ENCODE measurements around the gene ATP6AP2. TPM values are rescaled to one million over a fixed set of nuclear protein-coding genes. Genes with fewer than 3 reads are reported as not detected.
"Not testable (repeated sequence)": the region's sequence is repeated elsewhere in the genome, so short reads cannot be mapped to it uniquely, and the experiment has no call there.

ATP6AP2 gene
- total and polyA plus RNA-seq, 9 of the 15 experiments (the other 6 are each of a cell fraction or from before 2014, with no cell fraction given): 23.3 to 131 (median 41.9) TPM

GRCh38 chrX:40575411-40575810, 5.4 kb upstream of the ATP6AP2 start:
- H3K4me1 ChIP-seq (replicated peaks in 1 of 2; ENCODE audit: control insufficient read depth in 2 of 2, insufficient read depth in 2 of 2, low read length in 2 of 2): peaks cover 3 to 16% of the 10 kb centered on the region in 2 experiments; a peak in 3 of 5 replicates

More at GRCh38 chrX:40575411-40575810, 5.4 kb upstream of the ATP6AP2 start:
- 30% methylated on average over 2 of the region's 2 CpGs for WGBS (ENCODE audit: insufficient coverage, low coverage, missing lambda C conversion rate)
- in situ Hi-C loops (cut with MboI); H3K9me1 ChIP-seq (ENCODE audit: control insufficient read depth, insufficient read depth, low read length); H3K4me3 ChIP-seq; FAIRE-seq; H3K79me2 ChIP-seq (ENCODE audit: control insufficient read depth, insufficient read depth, low read length); H3K27me3 ChIP-seq (ENCODE audit: control insufficient read depth in 2 of 2, insufficient read depth in 2 of 2, low read length in 2 of 2); H4K20me1 ChIP-seq (replicated peaks; ENCODE audit: control insufficient read depth, insufficient read depth, low read length); H3K27ac ChIP-seq (ENCODE audit: extremely low read depth, low read depth, low read length); intact Hi-C loops (cut with micrococcal nuclease); H3K4me2 ChIP-seq (ENCODE audit: insufficient read depth, low read length); H3K9ac ChIP-seq (ENCODE audit: insufficient read depth in 1 of 2, low read depth in 2 of 2, low read length in 2 of 2); H2AFZ ChIP-seq (ENCODE audit: low read depth, low read length); BruUV-seq (replicated peaks); H3K36me3 ChIP-seq (ENCODE audit: control insufficient read depth, insufficient read depth, low read length); H3K9me3 ChIP-seq (replicated peaks; ENCODE audit: control insufficient read depth, insufficient read depth, low read depth, low read length); POLR2A ChIA-PET; TF ChIP-seq TOE1 (CRISPR knock-in tag; IDR thresholded peaks at IDR 0.05; ENCODE audit: borderline replicate concordance, low read depth): not testable (repeated sequence)
- ATAC-seq (0 out of 3 replicates have a peak, but pooled peaks have one; percentile 26), DNase-seq (ENCODE audit: extremely low read depth in 1 of 4, low spot score in 3 of 4) (peak; percentile 23 to 30 (median 26))
- TF ChIP-seq TOE1 (IDR thresholded peaks at IDR 0.05; ENCODE audit: borderline replicate concordance): peak; percentile 85
- peak; percentile 80 for TF ChIP-seq RAD51 (IDR thresholded peaks at IDR 0.05; ENCODE audit: borderline replicate concordance, low read depth)
- TF ChIP-seq, protein P1, sequence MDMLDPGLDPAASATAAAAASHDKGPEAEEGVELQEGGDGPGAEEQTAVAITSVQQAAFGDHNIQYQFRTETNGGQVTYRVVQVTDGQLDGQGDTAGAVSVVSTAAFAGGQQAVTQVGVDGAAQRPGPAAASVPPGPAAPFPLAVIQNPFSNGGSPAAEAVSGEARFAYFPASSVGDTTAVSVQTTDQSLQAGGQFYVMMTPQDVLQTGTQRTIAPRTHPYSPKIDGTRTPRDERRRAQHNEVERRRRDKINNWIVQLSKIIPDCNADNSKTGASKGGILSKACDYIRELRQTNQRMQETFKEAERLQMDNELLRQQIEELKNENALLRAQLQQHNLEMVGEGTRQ (CRISPR knock-in tag; IDR thresholded peaks at IDR 0.05): peak; percentile 69
- TF ChIP-seq, protein P2, sequence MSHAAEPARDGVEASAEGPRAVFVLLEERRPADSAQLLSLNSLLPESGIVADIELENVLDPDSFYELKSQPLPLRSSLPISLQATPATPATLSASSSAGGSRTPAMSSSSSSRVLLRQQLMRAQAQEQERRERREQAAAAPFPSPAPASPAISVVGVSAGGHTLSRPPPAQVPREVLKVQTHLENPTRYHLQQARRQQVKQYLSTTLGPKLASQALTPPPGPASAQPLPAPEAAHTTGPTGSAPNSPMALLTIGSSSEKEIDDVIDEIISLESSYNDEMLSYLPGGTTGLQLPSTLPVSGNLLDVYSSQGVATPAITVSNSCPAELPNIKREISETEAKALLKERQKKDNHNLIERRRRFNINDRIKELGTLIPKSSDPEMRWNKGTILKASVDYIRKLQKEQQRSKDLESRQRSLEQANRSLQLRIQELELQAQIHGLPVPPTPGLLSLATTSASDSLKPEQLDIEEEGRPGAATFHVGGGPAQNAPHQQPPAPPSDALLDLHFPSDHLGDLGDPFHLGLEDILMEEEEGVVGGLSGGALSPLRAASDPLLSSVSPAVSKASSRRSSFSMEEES (CRISPR knock-in tag; IDR thresholded peaks at IDR 0.05): peak; percentile 86
- TF ChIP-seq, protein P3, sequence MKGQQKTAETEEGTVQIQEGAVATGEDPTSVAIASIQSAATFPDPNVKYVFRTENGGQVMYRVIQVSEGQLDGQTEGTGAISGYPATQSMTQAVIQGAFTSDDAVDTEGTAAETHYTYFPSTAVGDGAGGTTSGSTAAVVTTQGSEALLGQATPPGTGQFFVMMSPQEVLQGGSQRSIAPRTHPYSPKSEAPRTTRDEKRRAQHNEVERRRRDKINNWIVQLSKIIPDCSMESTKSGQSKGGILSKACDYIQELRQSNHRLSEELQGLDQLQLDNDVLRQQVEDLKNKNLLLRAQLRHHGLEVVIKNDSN (CRISPR knock-in tag; IDR thresholded peaks at IDR 0.05): peak; percentile 69
- TF ChIP-seq NFIC (IDR thresholded peaks at IDR 0.05): peak; percentile 30; the same call in 1 of the 2 replicates
- CTCF ChIA-PET (ENCODE audit: low intra/inter-chr PET ratio): interaction anchor here (0.6 kb wide), 1 partner anchor 1183 kb away, joined by 4 read pairs; no protein-coding TSS in a partner anchor
